ENCODE measurements around the gene RNF126.

DNA sequence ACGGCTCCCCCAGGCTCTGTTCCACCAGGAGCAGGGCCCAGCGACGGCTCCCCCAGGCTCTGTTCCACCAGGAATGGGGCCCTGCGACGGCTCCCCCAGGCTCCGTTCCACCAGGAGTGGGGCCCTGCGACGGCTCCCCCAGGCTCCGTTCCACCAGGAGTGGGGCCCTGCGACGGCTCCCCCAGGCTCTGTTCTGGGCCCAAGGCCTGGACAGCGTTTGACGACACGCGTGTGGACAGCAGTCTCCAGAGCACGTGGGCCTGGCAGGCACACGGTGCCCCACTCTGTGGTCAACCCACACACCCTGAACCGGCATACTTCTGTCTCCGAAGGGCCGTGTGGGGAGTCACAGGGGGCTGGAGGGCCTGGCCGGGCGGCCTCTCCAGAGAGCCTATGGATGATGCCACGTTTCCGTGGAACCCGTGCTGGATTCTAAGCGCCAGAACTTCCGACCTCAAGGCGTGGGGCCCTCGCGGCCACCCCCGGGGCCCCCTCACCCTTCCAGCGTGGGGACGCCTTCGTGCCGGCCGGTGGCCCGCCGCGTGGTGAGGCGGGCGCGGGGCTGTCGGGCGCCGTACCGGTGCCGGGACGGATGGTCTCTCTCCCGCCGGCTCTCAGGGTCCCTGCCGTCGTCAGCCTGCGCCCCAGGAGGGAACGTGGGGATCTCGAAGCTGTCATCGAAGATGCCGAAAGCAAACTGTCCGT is 11.7 kb downstream of the RNF126 start:
- TF ChIP-seq GATA2 (IDR thresholded peaks at IDR 0.05; ENCODE audit: low read depth, low read length) (no peak), GATA3 (IDR thresholded peaks at IDR 0.05; ENCODE audit: low read depth, low read length) (no peak)

Measured in SH-SY5Y (cell line).